Naive thymus-derived CD4-positive, alpha-beta T cell (primary cell): ENCODE measurements around the gene ARPC2. TPM values are rescaled to one million over a fixed set of nuclear protein-coding genes. Genes with fewer than 3 reads are reported as not detected.

Experiments
- ATAC-seq: fragments of 150-1000 bp; cut with Tn5 transposase; 2 replicates; pipeline ENCODE4 v1.10.0; 2021; ENCODE audit warnings: mild to moderate bottlenecking, moderate library complexity
- CTCF ChIA-PET: fragments of 350-600 bp; sonication (Branson Sonifier 250); formaldehyde crosslinking; loops from one replicate; lab custom pipeline; 2021; ENCODE audit warnings: antibody characterized with exemption; lab: Charles Lee
- POLR2A ChIA-PET: fragments of 350-600 bp; sonication (Branson Sonifier 250); formaldehyde crosslinking; loops from one replicate; lab custom pipeline; 2021; ENCODE audit warnings: antibody characterized with exemption, inconsistent platforms; lab: Charles Lee
- DNase-seq, 9 donors: peaks; one replicate each; pipeline versions ENCODE4 v3.0.0 to v3.0.0-alpha.2; 2020 to 2022; ENCODE audit warnings: mixed read lengths in 1 of 9
- H3K27ac ChIP-seq: one replicate; pipeline ENCODE4 v1.7.0; 2013; ENCODE audit warnings: mild to moderate bottlenecking, low read depth, low read length, moderate library complexity
- H3K27me3 ChIP-seq, 2 donors: one replicate each; pipeline ENCODE4 v1.7.0; 2013; ENCODE audit warnings: low read length in 2 of 2, mild to moderate bottlenecking in 2 of 2, moderate library complexity in 2 of 2; ENCODE audit not compliant: control insufficient read depth in 2 of 2, insufficient read depth in 2 of 2
- H3K36me3 ChIP-seq, 3 experiments: 1 replicate in 2 of 3; 2 replicates in 1 of 3; pipeline ENCODE4 v1.7.0; 2013; ENCODE audit warnings: low read length in 3 of 3, mild to moderate bottlenecking in 3 of 3, moderate library complexity in 1 of 3; ENCODE audit not compliant: insufficient read depth in 3 of 3, control insufficient read depth in 2 of 3
- H3K4me1 ChIP-seq, 2 donors: one replicate each; pipeline ENCODE4 v1.7.0; 2013; ENCODE audit warnings: low read length in 2 of 2, mild to moderate bottlenecking in 2 of 2, moderate library complexity in 1 of 2; ENCODE audit not compliant: control insufficient read depth in 2 of 2, insufficient read depth in 2 of 2
- H3K4me3 ChIP-seq: 2 replicates; pipeline ENCODE4 v1.7.0; 2013; ENCODE audit warnings: mild to moderate bottlenecking, low read length
- H3K9me3 ChIP-seq, 3 experiments: 1 replicate in 2 of 3; 2 replicates in 1 of 3; pipeline ENCODE4 v1.7.0; 2013; ENCODE audit warnings: low read length in 3 of 3; ENCODE audit not compliant: control insufficient read depth in 2 of 3
- H3K27ac Mint-ChIP-seq, 9 donors: one replicate each; pipeline ENCODE4 v1.8.0; 2020 to 2022; ENCODE audit warnings: mixed read lengths in 9 of 9, mild to moderate bottlenecking in 8 of 9, moderate library complexity in 5 of 9, inconsistent platforms in 2 of 9
- H3K27me3 Mint-ChIP-seq, 5 donors: one replicate each; pipeline ENCODE4 v1.8.0; 2021 to 2022; ENCODE audit warnings: mixed read lengths in 5 of 5, mild to moderate bottlenecking in 1 of 5
- H3K36me3 Mint-ChIP-seq, 5 donors: one replicate each; pipeline ENCODE4 v1.8.0; 2020 to 2022; ENCODE audit warnings: mixed read lengths in 5 of 5, mild to moderate bottlenecking in 3 of 5, inconsistent platforms in 1 of 5
- H3K4me1 Mint-ChIP-seq, 7 donors: one replicate each; pipeline ENCODE4 v1.8.0; 2020 to 2022; ENCODE audit warnings: mixed read lengths in 7 of 7, mild to moderate bottlenecking in 3 of 7, inconsistent platforms in 1 of 7
- H3K4me3 Mint-ChIP-seq, 10 donors: one replicate each; pipeline ENCODE4 v1.8.0; 2020 to 2022; ENCODE audit warnings: mild to moderate bottlenecking in 10 of 10, mixed read lengths in 10 of 10, moderate library complexity in 6 of 10, inconsistent platforms in 2 of 10
- H3K9me3 Mint-ChIP-seq, 11 donors: one replicate each; pipeline ENCODE4 v1.8.0; 2020 to 2022; ENCODE audit warnings: mixed read lengths in 11 of 11, mild to moderate bottlenecking in 4 of 11, inconsistent platforms in 1 of 11, moderate library complexity in 1 of 11
- intact Hi-C, 2 donors: fragments of 100-400 bp; cut with micrococcal nuclease; formaldehyde crosslinking; loops; one replicate each; pipeline ENCODE4 v1.15.1; 2023
- polyA plus RNA-seq, 2 donors: library from polyadenylated mRNA; unstranded; fragments of 300-500 nt; fragmentation: Illumina TruSeq; gene quantifications; one replicate each; pipeline ENCODE4 v1.2.3, GENCODE V29; 2021
- total RNA-seq, 6 experiments: library from RNA in 5 of 6; stranded (reverse) in 5 of 6; gene quantifications; 1 replicate in 5 of 6; 2 replicates in 1 of 6; pipeline ENCODE4 v1.2.3 and lab custom pipeline; 2021 to 2026

The ARPC2 gene
- total and polyA plus RNA-seq, 7 experiments from 2014 or later: 330 to 694 (median 477) TPM

GRCh38 chr2:218226903-218227302 lies 9.9 kb downstream of the ARPC2 start:
- Mint-ChIP-seq H3K4me1 (peaks cover 60 to 95% (median 85%) of the 10 kb centered on the region in 7 donors), H3K36me3 (peaks cover 14 to 57% (median 30%) of the 10 kb centered on the region in 5 donors), H3K4me3 (peak overlapping the region in 6 of 10 donors; percentile 42 to 94 (median 52)), H3K27ac (peak overlapping the region; percentile 10 to 98 (median 85)), H3K27me3 (no peaks in the 10 kb centered on the region), H3K9me3 (no peaks in the 10 kb centered on the region)
- H3K36me3 ChIP-seq: peaks cover 11 to 47% (median 18%) of the 10 kb centered on the region in 3 experiments
- no peaks in the 10 kb centered on the region for H3K27me3 ChIP-seq
- H3K9me3 ChIP-seq: no peaks in the 10 kb centered on the region
- no peak for DNase-seq
- ATAC-seq: no peak
- peaks cover 70 to 79% of the 10 kb centered on the region in 2 donors for H3K4me1 ChIP-seq
- intact Hi-C loops: loop anchor here in 1 of 2 donors (10.0 kb wide), 1 partner anchor 1722 kb away; no protein-coding TSS in a partner anchor
- peak overlapping the region; percentile 4 for H3K27ac ChIP-seq
- ChIA-PET POLR2A (interaction anchor here (0.7 to 5.6 kb wide), 3 partner anchors 8 to 18 kb away, joined by 4 to 70 read pairs (median 4); partner anchors contain the start of gene ARPC2), CTCF (interaction anchor here (0.9 to 1.2 kb wide), 2 partner anchors 11 to 39 kb away, joined by 3 to 8 read pairs; no protein-coding TSS in a partner anchor)
- no peak overlapping the region for H3K4me3 ChIP-seq

GRCh38 chr2:218228366-218229090 lies 11.5 kb downstream of the ARPC2 start:
- peaks cover 15 to 61% (median 18%) of the 10 kb centered on the region in 3 experiments for H3K36me3 ChIP-seq
- no peak for ATAC-seq

GRCh38 chr2:218229239-218229638 lies 12.2 kb downstream of the ARPC2 start:
- Histone ChIP-seq H3K9me3 (no peaks in the 10 kb centered on the region), H3K27ac (peak overlapping the region; percentile 63), H3K4me1 (peaks cover 48 to 57% of the 10 kb centered on the region in 2 donors), H3K36me3 (peaks cover 15 to 61% (median 18%) of the 10 kb centered on the region in 3 experiments), H3K4me3 (no peak overlapping the region), H3K27me3 (no peaks in the 10 kb centered on the region)
- Mint-ChIP-seq H3K4me1 (peaks cover 64 to 87% (median 77%) of the 10 kb centered on the region in 7 donors), H3K27ac (peak overlapping the region; percentile 79 to 93 (median 87)), H3K36me3 (peaks cover 18 to 62% (median 46%) of the 10 kb centered on the region in 5 donors), H3K9me3 (no peaks in the 10 kb centered on the region), H3K4me3 (peak overlapping the region; percentile 10 to 84 (median 76)), H3K27me3 (no peaks in the 10 kb centered on the region)
- ChIA-PET CTCF (interaction anchor here (0.6 to 2.9 kb wide), 8 partner anchors 9 to 63 kb away, joined by 3 to 13 read pairs (median 6); partner anchors contain the start of genes AAMP, ARPC2, CXCR1 and PNKD), POLR2A (interaction anchor here (0.8 to 5.6 kb wide), 5 partner anchors 10 to 168 kb away, joined by 3 to 70 read pairs (median 3); partner anchors contain the start of gene ARPC2)
- intact Hi-C loops: loop anchor here (1.0 to 10.0 kb wide), 6 partner anchors 11 to 1724 kb away; partner anchors contain the start of genes AAMP (in 2 of the 2), PNKD (in 2 of the 2) and ARPC2 (in 1 of the 2)
- ATAC-seq (peak; percentile 88), DNase-seq (peak in 8 of 9 donors; percentile 34 to 58 (median 52))

More at GRCh38 chr2:218228366-218229090, 11.5 kb downstream of the ARPC2 start:
- H3K9me3 Mint-ChIP-seq: no peaks in the 10 kb centered on the region
- H3K27ac Mint-ChIP-seq: peak overlapping the region in 8 of 9 donors; percentile 43 to 93 (median 87)
- H3K4me3 ChIP-seq: no peak overlapping the region
- H3K27me3 ChIP-seq: no peaks in the 10 kb centered on the region
- DNase-seq: no peak
- CTCF ChIA-PET: interaction anchor here (0.6 to 2.9 kb wide), 7 partner anchors 8 to 161 kb away, joined by 3 to 13 read pairs (median 7); partner anchors contain the start of genes AAMP, ARPC2, CXCR1 and PNKD
- peaks cover 63 to 88% (median 78%) of the 10 kb centered on the region in 7 donors for H3K4me1 Mint-ChIP-seq
- peaks cover 17 to 59% (median 40%) of the 10 kb centered on the region in 5 donors for H3K36me3 Mint-ChIP-seq
- no peaks in the 10 kb centered on the region for H3K9me3 ChIP-seq
- H3K27me3 Mint-ChIP-seq: no peaks in the 10 kb centered on the region
- peak overlapping the region; percentile 63 for H3K27ac ChIP-seq
- peaks cover 56 to 63% of the 10 kb centered on the region in 2 donors for H3K4me1 ChIP-seq
- intact Hi-C loops: loop anchor here (1.0 to 10.0 kb wide), 6 partner anchors 10 to 1724 kb away; partner anchors contain the start of genes AAMP (in 2 of the 2), PNKD (in 2 of the 2) and ARPC2 (in 1 of the 2)
- POLR2A ChIA-PET: interaction anchor here (1.5 to 5.6 kb wide), 3 partner anchors 9 to 28 kb away, joined by 3 to 70 read pairs (median 4); partner anchors contain the start of gene ARPC2
- H3K4me3 Mint-ChIP-seq: peak overlapping the region in 9 of 10 donors; percentile 57 to 84 (median 79)

- peak overlapping the region in 6 of 9 donors; percentile 66 to 89 (median 86) for H3K27ac Mint-ChIP-seq
- peaks cover 42 to 51% of the 10 kb centered on the region in 2 donors for H3K4me1 ChIP-seq
- H3K4me1 Mint-ChIP-seq: peaks cover 59 to 81% (median 75%) of the 10 kb centered on the region in 7 donors
- H3K27me3 Mint-ChIP-seq: no peaks in the 10 kb centered on the region
- intact Hi-C loops: loop anchor here (1.0 to 10.0 kb wide), 6 partner anchors 11 to 1725 kb away; partner anchors contain the start of genes AAMP (in 2 of the 2), PNKD (in 2 of the 2) and ARPC2 (in 1 of the 2)
- H3K27me3 ChIP-seq: no peaks in the 10 kb centered on the region
- H3K27ac ChIP-seq: peak overlapping the region; percentile 63
- DNase-seq: no peak
- H3K36me3 Mint-ChIP-seq: peaks cover 18 to 62% (median 45%) of the 10 kb centered on the region in 5 donors
- no peaks in the 10 kb centered on the region for H3K9me3 ChIP-seq
- H3K9me3 Mint-ChIP-seq: no peaks in the 10 kb centered on the region
- peak; percentile 21 for ATAC-seq
- peak overlapping the region in 6 of 10 donors; percentile 39 to 80 (median 62) for H3K4me3 Mint-ChIP-seq
- ChIA-PET CTCF (interaction anchor here (1.1 to 2.9 kb wide), 6 partner anchors 8 to 44 kb away, joined by 5 to 13 read pairs (median 7); partner anchors contain the start of genes AAMP, ARPC2 and PNKD), POLR2A (interaction anchor here (0.6 to 5.6 kb wide), 6 partner anchors 11 to 167 kb away, joined by 3 to 70 read pairs (median 4); partner anchors contain the start of gene ARPC2)
- no peak overlapping the region for H3K4me3 ChIP-seq
- peaks cover 17 to 65% (median 24%) of the 10 kb centered on the region in 3 experiments for H3K36me3 ChIP-seq
These were observed 12.9 kb downstream of the ARPC2 start for GRCh38 chr2:218229851-218230250.

- Mint-ChIP-seq H3K36me3 (peaks cover 18 to 66% (median 49%) of the 10 kb centered on the region in 5 donors), H3K27ac (peak overlapping the region; percentile 66 to 89 (median 85)), H3K4me3 (peak overlapping the region; percentile 27 to 69 (median 59)), H3K9me3 (no peaks in the 10 kb centered on the region), H3K4me1 (peaks cover 50 to 71% (median 64%) of the 10 kb centered on the region in 7 donors), H3K27me3 (no peaks in the 10 kb centered on the region)
- intact Hi-C loops: no loop called here
- Histone ChIP-seq H3K27me3 (no peaks in the 10 kb centered on the region), H3K36me3 (peaks cover 24 to 75% (median 34%) of the 10 kb centered on the region in 3 experiments), H3K4me1 (peaks cover 32 to 41% of the 10 kb centered on the region in 2 donors), H3K4me3 (no peak overlapping the region), H3K27ac (peak overlapping the region; percentile 63), H3K9me3 (no peaks in the 10 kb centered on the region)
- DNase-seq: peak in 4 of 9 donors; percentile 15 to 29 (median 24)
- POLR2A ChIA-PET: interaction anchor here (5.6 kb wide), 1 partner anchor 12 kb away, joined by 70 read pairs; the partner anchor contains the start of gene ARPC2
- CTCF ChIA-PET: interaction anchor here (0.8 to 2.9 kb wide), 4 partner anchors 12 to 45 kb away, joined by 3 to 13 read pairs (median 6); partner anchors contain the start of genes AAMP and PNKD
- ATAC-seq: peak; percentile 80
These were observed 13.9 kb downstream of the ARPC2 start for GRCh38 chr2:218230882-218231281.
